Epithelial cell of esophagus (primary cell): Measurements from ENCODE around the gene SLC8B1.
A peak's percentile ranks its signal among the peaks of the same experiment; 100 is the strongest.

ENCODE experiments used
- DNase-seq: peaks from one replicate; pipeline ENCODE4 v3.0.0; 2010; ENCODE audit warnings: low read depth
- H3K4me3 ChIP-seq: 2 replicates; pipeline ENCODE4 v1.5.1; 2011; ENCODE audit warnings: mild to moderate bottlenecking, low read length, control low read depth
- CTCF ChIP-seq: IDR thresholded peaks from 2 replicates; pipeline ENCODE4 v1.5.1; 2011; ENCODE audit warnings: low read depth, mild to moderate bottlenecking, low read length, control low read depth, inconsistent platforms; ENCODE audit not compliant: insufficient read depth; ENCODE audit errors: missing control alignments

SLC8B1 gene

DNA sequence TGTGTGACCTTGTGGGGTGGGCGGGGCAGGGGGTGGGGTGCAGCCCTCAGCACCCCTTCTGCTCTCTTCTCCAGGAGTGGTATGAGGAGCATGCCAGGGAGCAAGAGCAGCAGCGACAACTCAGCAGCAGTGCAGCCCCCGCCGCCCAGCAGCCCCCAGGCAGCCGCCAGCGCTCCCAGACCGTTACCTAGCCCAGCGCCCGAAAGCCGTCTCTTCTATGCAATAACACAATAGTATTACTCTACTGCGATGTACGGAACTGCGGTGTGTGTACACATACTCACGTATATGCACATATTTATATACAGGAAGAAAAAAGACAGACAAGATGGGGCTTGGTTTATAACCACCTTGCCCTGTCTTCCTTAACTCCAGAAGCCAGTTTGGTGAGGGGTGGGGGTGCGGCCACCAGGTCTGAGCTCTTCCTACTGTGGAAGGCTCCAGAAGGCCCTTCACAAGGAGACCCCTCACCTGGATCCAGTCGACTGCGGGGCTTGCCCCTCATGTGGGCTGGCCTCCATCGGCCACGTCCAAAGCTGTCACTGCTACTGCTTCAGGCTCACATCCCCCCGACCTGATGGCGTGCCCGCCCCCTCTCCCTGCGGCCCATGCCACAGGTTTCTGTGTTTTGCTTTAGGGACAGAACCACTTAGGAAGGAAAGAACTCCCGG lies 38.9 kb downstream of the SLC8B1 start:
- H3K4me3 ChIP-seq: no peak overlapping the region
- DNase-seq: no peak
- TF ChIP-seq CTCF: no peak

DNA sequence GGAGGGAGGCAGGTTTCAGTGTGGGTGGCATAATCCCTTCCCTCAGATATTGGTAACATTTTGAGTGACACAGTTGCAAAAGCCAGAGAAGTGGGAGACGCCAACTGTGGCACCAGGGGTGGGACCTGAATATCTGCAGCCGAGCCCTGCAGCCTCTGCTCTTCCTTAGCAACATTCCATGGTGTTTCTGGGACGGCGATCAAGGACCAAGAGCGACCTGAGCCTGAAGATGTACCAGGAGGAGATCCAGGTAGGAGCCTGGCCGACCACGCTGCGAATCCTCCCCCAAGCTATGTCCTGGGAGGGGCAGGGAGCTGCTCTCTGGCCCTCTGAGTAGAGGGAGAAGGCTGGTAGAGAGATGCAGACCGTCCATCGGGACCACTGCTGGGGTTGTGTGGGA lies 41.8 kb downstream of the SLC8B1 start:
- no peak for TF ChIP-seq CTCF
- DNase-seq: no peak
- H3K4me3 ChIP-seq: no peak overlapping the region

DNA sequence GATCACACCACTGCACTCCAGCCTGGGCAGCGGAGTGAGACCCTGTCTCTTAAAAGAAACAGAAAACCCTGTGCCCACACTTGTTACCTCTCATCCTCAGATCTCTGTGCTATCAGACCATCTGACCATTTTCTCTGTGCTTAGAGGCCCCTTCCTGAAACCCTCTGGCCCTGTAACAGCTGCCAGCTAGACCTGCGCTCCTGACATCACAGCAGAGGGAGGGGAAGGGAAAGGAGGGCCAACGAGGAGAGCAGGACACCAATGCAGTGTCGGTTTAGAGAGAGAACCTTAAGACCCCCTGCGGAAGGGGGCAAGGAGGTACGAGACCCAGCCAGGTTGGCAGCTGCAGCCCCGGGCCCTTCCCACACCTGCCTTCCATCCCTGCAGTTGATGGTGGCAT lies 42.4 kb downstream of the SLC8B1 start:
- DNase-seq: no peak
- TF ChIP-seq CTCF: no peak
- H3K4me3 ChIP-seq: no peak overlapping the region

DNA sequence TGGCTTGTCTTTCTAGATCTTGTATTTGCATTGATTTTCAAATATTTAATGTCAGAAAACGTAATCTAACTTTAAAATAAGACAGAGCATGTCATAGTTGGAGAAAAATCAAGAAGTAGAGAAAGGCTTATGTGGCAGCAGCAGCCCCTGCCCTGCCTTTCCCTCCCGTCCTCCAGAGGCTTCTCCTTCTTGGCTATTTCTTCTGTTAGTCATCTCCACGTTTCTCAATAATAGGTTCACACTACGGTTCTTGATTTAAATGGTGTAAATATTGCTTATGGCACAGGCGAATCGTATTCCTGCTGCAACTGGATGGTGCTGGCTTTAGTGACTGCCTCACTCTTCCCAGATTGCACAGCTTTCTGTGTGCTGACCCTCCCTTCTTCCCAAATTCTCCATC lies 42.8 kb downstream of the SLC8B1 start:
- no peak overlapping the region for H3K4me3 ChIP-seq
- peak; percentile 33 for DNase-seq
- no peak for TF ChIP-seq CTCF

DNA sequence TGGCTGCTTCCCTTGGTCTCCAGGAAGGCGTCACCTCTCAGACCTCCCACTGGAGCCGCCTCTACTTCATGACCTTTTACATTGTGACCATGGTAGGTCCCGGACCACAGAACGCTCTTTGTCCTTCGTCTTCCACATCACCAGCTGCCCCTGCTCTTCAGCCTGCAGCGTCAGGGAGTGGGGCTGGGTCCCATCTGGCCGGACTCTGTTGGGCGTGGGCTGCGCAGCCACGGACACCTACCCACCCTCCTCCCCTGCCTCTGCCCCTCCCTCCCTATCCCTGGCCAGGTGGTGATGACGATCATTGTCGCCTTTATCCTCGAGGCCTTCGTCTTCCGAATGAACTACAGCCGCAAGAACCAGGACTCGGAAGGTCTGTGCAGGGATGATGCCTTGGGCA lies 43.3 kb downstream of the SLC8B1 start:
- no peak overlapping the region for H3K4me3 ChIP-seq
- no peak for TF ChIP-seq CTCF
- no peak for DNase-seq

DNA sequence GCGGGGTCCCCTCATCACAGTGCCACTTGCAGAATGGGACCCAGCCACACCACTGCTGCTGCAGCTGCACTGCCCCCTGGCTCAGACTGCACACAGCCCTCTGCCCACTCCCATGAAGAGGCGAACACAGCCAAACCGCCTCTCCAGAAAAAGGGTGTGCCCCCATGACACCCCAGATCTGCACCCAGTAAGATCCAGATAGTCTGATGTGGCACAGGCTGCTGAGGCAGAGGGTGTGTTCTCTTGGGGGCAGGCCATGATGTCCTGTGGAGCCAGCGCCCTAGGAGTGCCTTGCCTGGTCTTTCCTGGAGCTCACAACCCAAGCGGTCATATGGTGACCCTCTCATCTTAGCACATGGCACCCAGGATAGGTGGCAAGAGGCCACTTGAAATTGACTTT lies 44.4 kb downstream of the SLC8B1 start:
- DNase-seq: no peak

More for the DNA sequence above, 44.4 kb downstream of the SLC8B1 start:
- H3K4me3 ChIP-seq: no peak overlapping the region
- TF ChIP-seq CTCF: no peak
